Ascending aorta (tissue), 2 donors: Measurements from ENCODE around the gene TDRKH. TPM values are rescaled to one million over a fixed set of nuclear protein-coding genes. Genes with fewer than 3 reads are reported as not detected.

ENCODE experiments used
- DNase-seq, 2 donors: peaks; one replicate each; pipeline ENCODE4 v3.0.0-alpha.2; 2019; ENCODE audit warnings: low spot score in 2 of 2
- H3K27ac ChIP-seq, 2 donors: fragments of 200-600 bp; sonication (generic); one replicate each; pipeline ENCODE4 v1.5.1; 2016 to 2017; ENCODE audit warnings: mild to moderate bottlenecking in 1 of 2
- H3K27me3 ChIP-seq: fragments of 200-600 bp; sonication (generic); one replicate; pipeline ENCODE4 v1.5.1; 2017
- H3K36me3 ChIP-seq, 2 donors: fragments of 200-600 bp; sonication (generic); one replicate each; pipeline ENCODE4 v1.5.1; 2016
- H3K4me1 ChIP-seq, 2 donors: fragments of 200-600 bp; sonication (generic); one replicate each; pipeline ENCODE4 v1.5.1; 2016 to 2017; ENCODE audit warnings: mild to moderate bottlenecking in 1 of 2
- H3K4me3 ChIP-seq, 2 donors: fragments of 200-600 bp; sonication (generic); one replicate each; pipeline ENCODE4 v1.5.1; 2016 to 2017; ENCODE audit warnings: mild to moderate bottlenecking in 1 of 2
- H3K9me3 ChIP-seq, 2 donors: fragments of 200-600 bp; sonication (generic); one replicate each; pipeline ENCODE4 v1.5.1; 2016
- intact Hi-C: fragments of 100-400 bp; cut with DNase I; formaldehyde crosslinking; loops from one replicate; pipeline ENCODE4 v1.15.1; 2023
- total RNA-seq: library from RNA; depleted of rRNA; stranded (reverse); fragments of >200 nt; gene quantifications from one replicate; pipeline ENCODE4 v1.1.0, GENCODE V29; 2016
- TF ChIP-seq, protein P1 (sequence below), 3 experiments: fragments of 200-600 bp in 2 of 3; fragments of 450-650 bp in 1 of 3; sonication (generic) in 2 of 3; IDR thresholded peaks; one replicate each; pipeline ENCODE4 v1.5.1; 2016 to 2019; ENCODE audit warnings: antibody characterized with exemption in 3 of 3, mild to moderate bottlenecking in 1 of 3, moderate library complexity in 1 of 3

Gene TDRKH
- total RNA-seq, 1 donor from 2014 or later = 1.5 TPM

DNA sequence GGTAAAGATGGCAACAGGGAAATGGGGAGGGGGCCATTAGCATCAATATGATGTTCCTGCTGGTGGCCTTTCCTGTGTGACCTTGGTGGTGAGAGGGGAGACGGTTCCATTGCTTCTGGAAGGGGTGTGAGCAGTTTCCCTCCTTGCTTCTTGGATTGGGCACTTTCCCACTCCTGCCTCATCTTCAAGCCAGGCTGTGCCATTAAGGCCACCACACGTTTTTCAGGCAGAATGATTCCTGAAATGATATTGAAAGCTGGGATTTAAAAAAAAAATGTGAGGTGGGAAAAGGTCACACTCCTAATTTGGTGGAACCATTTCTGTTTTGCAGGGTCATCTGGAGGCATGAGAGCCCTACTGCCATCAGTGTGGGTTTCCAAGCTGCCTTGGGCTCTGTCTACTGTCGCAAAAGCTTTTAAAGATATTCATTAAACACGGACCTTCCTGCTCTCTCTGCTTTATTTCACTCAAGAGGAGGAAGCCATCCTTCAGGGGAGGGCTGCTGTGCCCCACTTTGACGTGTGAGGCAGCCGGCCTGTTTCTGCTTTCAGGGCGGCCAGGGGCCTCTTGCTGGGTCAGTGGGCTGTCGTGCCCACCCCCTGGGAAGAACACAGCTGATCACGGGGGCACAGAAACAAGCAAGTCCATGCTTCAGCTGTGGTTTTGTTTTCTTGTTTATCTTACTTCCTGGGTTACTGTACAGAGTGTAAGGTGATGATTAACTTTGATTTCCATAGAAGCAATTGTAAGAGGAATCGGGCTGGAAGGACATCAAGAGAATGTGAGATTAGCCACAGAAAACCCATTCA, 60.9 kb downstream of the TDRKH start:
- H3K36me3 ChIP-seq = no peaks in the 10 kb centered on the region
- H3K4me1 ChIP-seq = peaks cover 0 to 5% of the 10 kb centered on the region in 2 donors
- no peak overlapping the region for H3K4me3 ChIP-seq
- no peaks in the 10 kb centered on the region for H3K27me3 ChIP-seq
- TF ChIP-seq, protein P1, sequence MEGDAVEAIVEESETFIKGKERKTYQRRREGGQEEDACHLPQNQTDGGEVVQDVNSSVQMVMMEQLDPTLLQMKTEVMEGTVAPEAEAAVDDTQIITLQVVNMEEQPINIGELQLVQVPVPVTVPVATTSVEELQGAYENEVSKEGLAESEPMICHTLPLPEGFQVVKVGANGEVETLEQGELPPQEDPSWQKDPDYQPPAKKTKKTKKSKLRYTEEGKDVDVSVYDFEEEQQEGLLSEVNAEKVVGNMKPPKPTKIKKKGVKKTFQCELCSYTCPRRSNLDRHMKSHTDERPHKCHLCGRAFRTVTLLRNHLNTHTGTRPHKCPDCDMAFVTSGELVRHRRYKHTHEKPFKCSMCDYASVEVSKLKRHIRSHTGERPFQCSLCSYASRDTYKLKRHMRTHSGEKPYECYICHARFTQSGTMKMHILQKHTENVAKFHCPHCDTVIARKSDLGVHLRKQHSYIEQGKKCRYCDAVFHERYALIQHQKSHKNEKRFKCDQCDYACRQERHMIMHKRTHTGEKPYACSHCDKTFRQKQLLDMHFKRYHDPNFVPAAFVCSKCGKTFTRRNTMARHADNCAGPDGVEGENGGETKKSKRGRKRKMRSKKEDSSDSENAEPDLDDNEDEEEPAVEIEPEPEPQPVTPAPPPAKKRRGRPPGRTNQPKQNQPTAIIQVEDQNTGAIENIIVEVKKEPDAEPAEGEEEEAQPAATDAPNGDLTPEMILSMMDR (IDR thresholded peaks at IDR 0.05) = no peak
- DNase-seq = no peak
- no peak overlapping the region for H3K27ac ChIP-seq
- no peaks in the 10 kb centered on the region for H3K9me3 ChIP-seq
- intact Hi-C loops = no loop called here

DNA sequence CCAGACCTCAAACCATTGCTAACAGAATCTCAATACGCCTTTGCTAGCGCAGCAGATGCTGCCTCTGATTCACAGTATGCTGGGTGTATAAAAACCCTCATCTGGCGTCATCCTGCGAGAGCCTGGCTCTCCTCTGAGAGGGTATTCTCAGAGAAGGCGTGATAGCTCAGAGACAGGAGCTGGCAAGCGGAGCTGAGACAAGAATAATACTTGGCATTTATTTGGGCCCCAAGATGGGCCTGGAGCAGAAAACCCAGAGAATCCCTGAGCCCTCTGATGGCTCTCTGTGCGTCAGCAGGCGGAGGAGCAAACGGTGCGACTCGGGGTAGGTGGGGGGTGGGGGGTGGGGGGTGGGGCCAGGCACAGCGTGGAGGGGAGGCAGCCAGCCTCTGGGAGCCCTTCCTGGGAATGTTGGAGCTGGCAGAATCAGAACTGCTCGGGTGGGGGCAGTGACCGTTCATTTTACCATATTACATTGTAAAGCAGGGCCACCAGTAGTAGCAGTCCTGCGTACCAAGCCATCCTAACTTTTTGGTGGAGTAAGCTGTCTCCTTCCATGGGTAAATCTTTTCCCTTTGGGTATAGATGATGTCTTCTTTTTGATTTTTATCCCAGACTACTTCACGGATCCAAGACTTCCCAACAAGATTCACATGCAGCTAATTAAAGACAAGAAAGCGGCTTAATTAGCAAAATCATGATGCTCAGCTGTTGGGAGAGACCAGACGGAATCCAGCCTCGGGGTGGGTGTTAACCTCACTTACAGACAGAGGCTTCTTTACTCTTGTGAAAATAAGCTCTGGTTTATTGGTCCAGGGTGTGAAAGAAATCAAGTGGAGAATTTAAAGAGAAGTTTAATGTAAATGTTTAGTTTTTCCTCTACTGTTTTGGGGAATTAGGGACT, 61.9 kb downstream of the TDRKH start:
- peak overlapping the region; percentile 17 to 42 for H3K4me3 ChIP-seq
- TF ChIP-seq, protein P1 (IDR thresholded peaks at IDR 0.05) = no peak

DNA sequence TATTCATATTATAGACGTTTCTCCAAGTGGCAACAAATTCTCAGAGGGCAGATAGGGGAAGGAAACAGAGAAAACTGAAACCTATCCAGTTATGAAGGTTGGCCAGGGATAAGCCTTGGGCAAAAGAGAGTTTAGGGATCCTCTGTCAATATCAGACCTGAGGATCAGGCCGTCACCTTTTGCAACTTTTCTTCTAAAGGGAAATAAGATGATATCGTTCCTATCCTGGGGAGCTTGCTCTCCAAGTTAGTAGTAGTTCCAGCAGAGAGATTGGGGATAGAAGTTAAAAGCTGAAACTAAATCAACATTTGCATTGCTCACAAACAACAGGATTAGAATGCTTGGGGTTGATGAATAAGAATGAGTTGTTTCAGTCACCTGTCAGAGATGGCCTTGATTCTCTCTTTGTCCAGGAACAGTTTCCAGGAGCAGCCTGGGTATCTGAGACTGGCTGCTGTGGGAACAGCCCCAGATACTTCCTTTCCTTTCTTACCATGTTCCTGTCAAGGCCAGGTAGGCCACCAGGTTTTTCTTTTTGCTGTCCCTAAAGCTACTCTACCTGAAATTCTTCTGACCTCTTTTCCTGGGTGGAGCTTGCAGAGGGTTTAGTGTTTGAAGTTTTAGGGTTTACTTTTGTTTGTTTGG, 66.5 kb downstream of the TDRKH start:
- intact Hi-C loops = loop anchor here (5.0 kb wide), 1 partner anchor 112 kb away; the partner anchor contains the start of gene SNX27
- H3K4me1 ChIP-seq = peaks cover 6 to 11% of the 10 kb centered on the region in 2 donors
- H3K27ac ChIP-seq = no peak overlapping the region
- peak in 1 of 2 donors; percentile 3 for DNase-seq
- no peaks in the 10 kb centered on the region for H3K36me3 ChIP-seq
- no peaks in the 10 kb centered on the region for H3K9me3 ChIP-seq
- no peaks in the 10 kb centered on the region for H3K27me3 ChIP-seq
- H3K4me3 ChIP-seq = no peak overlapping the region
- TF ChIP-seq, protein P1 (IDR thresholded peaks at IDR 0.05) = no peak

More for the DNA sequence above, 61.9 kb downstream of the TDRKH start:
- no peaks in the 10 kb centered on the region for H3K9me3 ChIP-seq
- no peaks in the 10 kb centered on the region for H3K36me3 ChIP-seq
- H3K27me3 ChIP-seq = no peaks in the 10 kb centered on the region
- H3K4me1 ChIP-seq = peaks cover 0 to 5% of the 10 kb centered on the region in 2 donors
- intact Hi-C loops = no loop called here
- no peak overlapping the region for H3K27ac ChIP-seq
- DNase-seq = no peak

Other genes starting within 250 kb of the TDRKH start
- 13.0 TPM for gene SNX27, start 178.4 kb downstream of the TDRKH start, total RNA-seq
- gene CELF3, start 73.7 kb downstream of the TDRKH start, total RNA-seq = not detected
- gene RIIAD1, start 69.0 kb downstream of the TDRKH start, total RNA-seq = not detected
- 64.8 TPM for gene MRPL9, start 27.0 kb downstream of the TDRKH start, total RNA-seq
- gene LINGO4, start 14.9 kb upstream of the TDRKH start, total RNA-seq = not detected
- not detected for gene RORC, start 41.3 kb upstream of the TDRKH start, total RNA-seq
- gene C2CD4D, start 49.3 kb upstream of the TDRKH start, total RNA-seq = not detected
- not detected for gene THEM5, start 63.2 kb upstream of the TDRKH start, total RNA-seq
- gene THEM4, start 119.0 kb upstream of the TDRKH start, total RNA-seq = 7.7 TPM
- 25.8 TPM for gene S100A10, start 203.4 kb upstream of the TDRKH start, total RNA-seq
- 442 TPM for gene S100A11, start 246.5 kb upstream of the TDRKH start, total RNA-seq